Body of pancreas (tissue), 4 donors: ENCODE measurements around the gene FRRS1L. TPM values are rescaled to one million over a fixed set of nuclear protein-coding genes. Genes with fewer than 3 reads are reported as not detected.

ENCODE experiments used
- ATAC-seq: fragments of 150-250 bp; one replicate; pipeline ENCODE4 v1.9.1; 2016
- DNase-seq, 4 donors: peaks; one replicate each; pipeline ENCODE4 v3.0.0-alpha.2; 2019
- H3K27ac ChIP-seq, 4 donors: fragments of 200-600 bp; sonication (generic); 1 replicate in 3 of 4; 2 replicates in 1 of 4; pipeline versions ENCODE4 v1.5.1 to v1.6.1; 2016 to 2019; ENCODE audit warnings: mild to moderate bottlenecking in 1 of 4, mixed read lengths in 1 of 4, moderate library complexity in 1 of 4
- H3K27me3 ChIP-seq, 2 donors: fragments of 200-600 bp; sonication (generic); one replicate each; pipeline ENCODE4 v1.6.0; 2016; ENCODE audit warnings: mild to moderate bottlenecking in 1 of 2
- H3K36me3 ChIP-seq, 2 donors: fragments of 200-600 bp; sonication (generic); replicated peaks in 1 of 2; 2 replicates each; pipeline ENCODE4 v1.5.1; 2016; ENCODE audit warnings: low read depth in 2 of 2; ENCODE audit not compliant: insufficient read depth in 1 of 2
- H3K4me1 ChIP-seq: fragments of 200-600 bp; sonication (generic); one replicate; pipeline ENCODE4 v1.6.0; 2016
- H3K4me3 ChIP-seq, 2 donors: fragments of 200-600 bp; sonication (generic); 1 replicate in 1 of 2; 2 replicates in 1 of 2; pipeline ENCODE4 v1.5.1; 2016 to 2019
- H3K9me3 ChIP-seq, 3 donors: fragments of 200-600 bp; sonication (generic); 1 replicate in 2 of 3; 2 replicates in 1 of 3; pipeline ENCODE4 v1.5.1; 2016
- POLR2A ChIP-seq, 3 donors: fragments of 450-650 bp; IDR thresholded peaks; one replicate each; pipeline ENCODE4 v1.6.1; 2016; ENCODE audit warnings: antibody characterized with exemption in 3 of 3, mild to moderate bottlenecking in 2 of 3
- WGBS, 2 donors: methylation state at CpG; one replicate each; pipeline ENCODE4 v1.1.5; 2017; 5-methylcytosine and 5-hydroxymethylcytosine counted together
- intact Hi-C: fragments of 100-400 bp; cut with DNase I; formaldehyde crosslinking; loops from one replicate; pipeline ENCODE4 v1.15.1; 2023
- total RNA-seq, 2 donors: library from RNA; depleted of rRNA; stranded (reverse); fragments of >200 nt; gene quantifications; one replicate each; pipeline ENCODE4 v1.1.0, GENCODE V29; 2016
- TF ChIP-seq, protein P1 (sequence below), 7 experiments: fragments of 450-650 bp in 4 of 7; fragments of 200-600 bp in 3 of 7; sonication (generic) in 3 of 7; IDR thresholded peaks; one replicate each; pipeline ENCODE4 v1.5.1; 2016 to 2019; ENCODE audit warnings: antibody characterized with exemption in 7 of 7

FRRS1L gene
- total RNA-seq, 2 donors from 2014 or later: 0.33 to 0.52 TPM

DNA sequence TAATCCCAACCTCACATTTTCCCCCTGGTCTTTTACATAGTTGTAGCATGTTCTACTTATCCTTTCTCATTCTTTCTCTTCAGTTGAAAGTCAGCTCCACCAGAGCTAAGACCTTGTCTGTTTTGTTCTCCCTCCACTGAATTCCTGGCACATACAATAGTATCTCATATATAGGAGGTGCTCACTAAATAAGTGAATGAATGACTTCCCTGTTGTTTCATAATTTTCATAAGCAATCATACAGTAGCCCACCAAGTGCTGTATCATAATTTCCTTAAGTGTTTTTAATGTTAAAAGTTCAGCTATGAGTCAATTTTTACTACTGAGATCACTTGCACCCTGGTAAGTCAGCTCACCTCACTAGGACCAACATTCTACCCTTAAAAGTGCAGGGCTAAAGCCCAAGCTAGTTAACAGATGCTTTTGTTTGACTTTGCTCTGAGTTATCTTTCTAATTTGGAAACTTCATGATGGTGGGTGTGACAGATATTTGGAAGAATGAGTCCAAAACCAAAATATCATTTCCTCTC is 74.9 kb downstream of the FRRS1L start:
- intact Hi-C loops: no loop called here
- peaks cover 37% of the 10 kb centered on the region for H3K4me1 ChIP-seq
- no peaks in the 10 kb centered on the region for H3K27me3 ChIP-seq
- no peaks in the 10 kb centered on the region for H3K9me3 ChIP-seq
- no peak for DNase-seq
- H3K4me3 ChIP-seq: no peak overlapping the region
- no peak for TF ChIP-seq POLR2A (IDR thresholded peaks at IDR 0.05)
- TF ChIP-seq, protein P1, sequence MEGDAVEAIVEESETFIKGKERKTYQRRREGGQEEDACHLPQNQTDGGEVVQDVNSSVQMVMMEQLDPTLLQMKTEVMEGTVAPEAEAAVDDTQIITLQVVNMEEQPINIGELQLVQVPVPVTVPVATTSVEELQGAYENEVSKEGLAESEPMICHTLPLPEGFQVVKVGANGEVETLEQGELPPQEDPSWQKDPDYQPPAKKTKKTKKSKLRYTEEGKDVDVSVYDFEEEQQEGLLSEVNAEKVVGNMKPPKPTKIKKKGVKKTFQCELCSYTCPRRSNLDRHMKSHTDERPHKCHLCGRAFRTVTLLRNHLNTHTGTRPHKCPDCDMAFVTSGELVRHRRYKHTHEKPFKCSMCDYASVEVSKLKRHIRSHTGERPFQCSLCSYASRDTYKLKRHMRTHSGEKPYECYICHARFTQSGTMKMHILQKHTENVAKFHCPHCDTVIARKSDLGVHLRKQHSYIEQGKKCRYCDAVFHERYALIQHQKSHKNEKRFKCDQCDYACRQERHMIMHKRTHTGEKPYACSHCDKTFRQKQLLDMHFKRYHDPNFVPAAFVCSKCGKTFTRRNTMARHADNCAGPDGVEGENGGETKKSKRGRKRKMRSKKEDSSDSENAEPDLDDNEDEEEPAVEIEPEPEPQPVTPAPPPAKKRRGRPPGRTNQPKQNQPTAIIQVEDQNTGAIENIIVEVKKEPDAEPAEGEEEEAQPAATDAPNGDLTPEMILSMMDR (IDR thresholded peaks at IDR 0.05): no peak
- no peak overlapping the region for H3K27ac ChIP-seq
- H3K36me3 ChIP-seq: peaks cover 0 to 15% of the 10 kb centered on the region in 2 donors
- no peak for ATAC-seq

DNA sequence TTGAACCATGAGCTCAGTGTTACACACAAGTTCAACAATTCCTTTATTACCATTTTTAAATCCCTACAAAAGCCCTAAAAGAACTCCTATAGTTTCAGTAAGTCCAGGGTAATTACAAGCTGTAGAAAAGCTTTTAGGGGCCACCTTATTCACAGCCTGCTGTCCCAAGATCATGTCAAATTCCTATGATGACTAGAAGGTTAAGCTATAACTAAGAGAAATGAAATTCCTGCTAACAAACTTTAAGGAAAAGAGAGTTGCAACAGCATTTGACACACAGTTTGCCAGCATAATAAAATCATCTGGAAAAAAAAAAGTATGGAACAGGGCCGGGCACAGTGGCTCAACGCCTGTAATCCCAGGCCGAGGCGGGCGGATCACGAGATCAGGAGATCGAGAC is 78.8 kb downstream of the FRRS1L start:
- Histone ChIP-seq H3K4me1 (no peaks in the 10 kb centered on the region), H3K27me3 (no peaks in the 10 kb centered on the region), H3K36me3 (peaks cover 0 to 19% of the 10 kb centered on the region in 2 donors), H3K27ac (no peak overlapping the region), H3K9me3 (no peaks in the 10 kb centered on the region), H3K4me3 (no peak overlapping the region)
- ATAC-seq (no peak), DNase-seq (no peak)
- WGBS, 2 donors: 94 to 99% methylated on average over 7 of the region's 7 CpGs
- TF ChIP-seq POLR2A (IDR thresholded peaks at IDR 0.05): no peak
- TF ChIP-seq, protein P1 (IDR thresholded peaks at IDR 0.05): no peak
- intact Hi-C loops: no loop called here

DNA sequence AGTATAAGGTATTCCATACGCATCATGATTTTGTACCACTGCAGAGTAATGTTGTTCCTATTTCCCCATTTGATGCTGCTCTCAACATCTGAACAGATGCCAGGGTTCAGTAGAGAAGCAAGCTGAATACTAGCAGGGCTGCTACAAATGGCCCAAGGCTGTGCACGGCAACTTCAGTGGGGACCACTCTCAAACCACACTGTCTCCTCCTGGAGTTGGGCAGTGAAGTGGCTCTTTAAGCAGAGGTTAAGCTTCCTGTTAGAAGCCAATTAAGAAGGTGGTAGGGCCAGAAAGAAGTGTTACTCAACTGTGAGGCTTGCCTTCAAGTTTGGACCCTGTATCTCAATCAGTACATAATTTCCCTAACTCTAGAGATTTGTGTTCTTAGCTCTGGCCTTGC is 79.3 kb downstream of the FRRS1L start:
- no peak for TF ChIP-seq POLR2A (IDR thresholded peaks at IDR 0.05)
- TF ChIP-seq, protein P1 (IDR thresholded peaks at IDR 0.05): no peak
- Histone ChIP-seq H3K27me3 (no peaks in the 10 kb centered on the region), H3K4me3 (no peak overlapping the region), H3K9me3 (no peaks in the 10 kb centered on the region), H3K4me1 (no peaks in the 10 kb centered on the region), H3K36me3 (peaks cover 0 to 19% of the 10 kb centered on the region in 2 donors), H3K27ac (no peak overlapping the region)
- no peak for DNase-seq
- ATAC-seq: no peak
- intact Hi-C loops: no loop called here
- WGBS, 2 donors: 98 to 100% methylated on average over 2 of the region's 2 CpGs

DNA sequence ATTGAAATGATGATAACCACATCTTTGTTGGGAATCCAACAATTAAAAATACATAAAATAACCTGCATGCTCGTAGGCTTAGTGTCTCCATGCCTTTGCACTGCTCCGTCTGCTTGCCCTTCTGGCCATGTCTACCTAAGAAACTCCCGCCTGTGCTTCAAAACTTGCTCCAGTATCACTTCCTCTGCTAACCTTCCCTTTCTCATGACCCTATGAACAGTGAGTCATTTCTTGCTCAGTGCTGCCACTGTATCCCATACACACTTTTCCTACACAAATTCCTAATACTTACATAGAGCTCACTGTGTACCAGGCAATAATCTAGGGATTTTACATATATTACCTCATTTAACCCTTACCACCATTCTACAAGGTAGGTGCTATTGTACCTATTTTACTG is 80.8 kb downstream of the FRRS1L start:
- no peak overlapping the region for H3K27ac ChIP-seq
- no peaks in the 10 kb centered on the region for H3K27me3 ChIP-seq
- no peak overlapping the region for H3K4me3 ChIP-seq
- WGBS, 2 donors: 91 to 97% methylated on average over 3 of the region's 3 CpGs
- no peaks in the 10 kb centered on the region for H3K9me3 ChIP-seq
- intact Hi-C loops: no loop called here
- ATAC-seq (no peak), DNase-seq (no peak)
- TF ChIP-seq POLR2A (IDR thresholded peaks at IDR 0.05): no peak
- TF ChIP-seq, protein P1 (IDR thresholded peaks at IDR 0.05): no peak
- peaks cover 9% of the 10 kb centered on the region for H3K4me1 ChIP-seq
- peaks cover 0 to 19% of the 10 kb centered on the region in 2 donors for H3K36me3 ChIP-seq

DNA sequence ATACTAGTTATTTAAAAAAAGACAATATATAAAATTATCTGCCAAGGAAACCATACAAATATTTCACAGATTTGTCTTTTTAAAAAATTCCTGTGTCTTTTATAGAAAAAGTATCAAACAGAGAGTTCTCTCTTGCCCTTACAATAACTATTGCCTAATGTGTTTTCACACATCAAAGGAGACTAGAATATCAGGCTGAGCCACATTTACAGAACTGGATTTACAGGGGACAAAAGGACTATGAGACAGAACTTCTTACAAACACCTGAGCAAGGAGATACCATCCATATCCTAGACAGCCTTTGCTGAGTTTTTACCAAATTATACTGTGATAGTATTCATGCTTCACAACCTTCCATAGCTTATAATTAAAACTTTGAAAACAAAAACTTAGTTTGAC is 81.5 kb downstream of the FRRS1L start:
- DNase-seq (no peak), ATAC-seq (no peak)
- Histone ChIP-seq H3K9me3 (no peaks in the 10 kb centered on the region), H3K4me1 (peaks cover 9% of the 10 kb centered on the region), H3K27ac (no peak overlapping the region), H3K4me3 (no peak overlapping the region), H3K27me3 (no peaks in the 10 kb centered on the region), H3K36me3 (peaks cover 0 to 14% of the 10 kb centered on the region in 2 donors)
- TF ChIP-seq POLR2A (IDR thresholded peaks at IDR 0.05): no peak
- TF ChIP-seq, protein P1 (IDR thresholded peaks at IDR 0.05): no peak
- intact Hi-C loops: no loop called here
